HG03378 (cell line): Measurements from ENCODE around the gene CPA2.

Source experiments
- ATAC-seq: cut with Tn5 transposase; IDR thresholded peaks from one replicate; pipeline ENCODE4 v1.9.1; 2021; ENCODE audit warnings: mild to moderate bottlenecking, moderate library complexity; ENCODE audit not compliant: unreplicated experiment

The CPA2 gene

DNA sequence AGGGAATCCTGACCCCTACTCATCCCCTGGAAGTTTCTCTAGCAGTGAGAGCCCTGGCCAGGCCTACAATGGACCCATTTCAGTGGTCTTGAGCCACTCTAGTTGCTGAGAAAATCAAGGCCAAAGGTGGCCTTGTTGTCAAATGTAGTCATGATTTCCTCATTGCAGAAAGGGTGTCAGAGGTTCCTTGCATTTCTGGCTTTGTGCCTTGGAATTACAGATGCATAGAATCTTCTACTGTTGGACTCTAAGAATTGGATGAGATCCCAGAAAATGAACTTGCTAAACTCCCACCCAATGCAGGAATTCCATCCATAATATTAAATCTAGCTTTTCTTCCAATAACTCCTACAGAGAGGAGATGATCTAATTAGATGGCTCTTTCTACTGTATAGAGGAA is 12.2 kb downstream of the CPA2 start:
- no peak for ATAC-seq

DNA sequence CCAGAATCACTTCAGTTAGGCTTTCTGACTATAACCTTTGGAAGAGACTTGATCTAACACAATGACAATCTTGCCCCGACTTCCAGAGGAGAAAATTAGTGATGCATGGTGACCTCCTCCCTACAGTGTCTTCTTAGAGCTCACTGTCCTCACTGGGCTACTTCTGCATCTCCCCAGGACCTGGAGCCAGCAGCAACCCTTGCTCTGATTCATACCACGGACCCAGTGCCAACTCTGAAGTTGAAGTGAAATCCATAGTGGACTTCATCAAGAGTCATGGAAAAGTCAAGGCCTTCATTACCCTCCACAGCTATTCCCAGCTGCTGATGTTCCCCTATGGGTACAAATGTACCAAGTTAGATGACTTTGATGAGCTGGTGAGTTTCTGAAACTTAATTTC is 12.6 kb downstream of the CPA2 start:
- ATAC-seq = no peak

DNA sequence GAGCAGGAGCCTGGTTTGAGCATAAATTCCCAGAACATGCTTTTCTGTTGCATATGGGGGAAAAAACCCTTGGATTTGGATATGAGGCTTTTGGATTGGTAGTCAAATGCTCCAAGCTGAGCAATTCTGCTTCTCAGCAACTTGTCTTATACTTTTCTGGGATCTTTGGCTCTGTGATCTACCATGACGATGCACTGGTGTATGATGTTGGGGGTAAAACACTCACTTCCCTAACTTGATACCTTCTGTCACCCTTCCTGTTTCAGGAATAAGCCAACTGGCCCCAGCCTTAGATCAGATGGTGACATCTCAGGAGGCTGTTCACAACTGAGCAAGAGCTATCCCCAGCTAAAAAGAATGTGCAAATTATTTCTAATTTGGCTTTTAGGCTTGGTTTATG is 13.2 kb downstream of the CPA2 start:
- ATAC-seq = no peak

GRCh38 chr7:130281260-130281659 is 14.6 kb downstream of the CPA2 start:
- no peak for ATAC-seq

- ATAC-seq = no peak
These were observed 20.2 kb downstream of the CPA2 start for GRCh38 chr7:130286881-130287280.

- ATAC-seq = no peak
These were observed 21.5 kb downstream of the CPA2 start for GRCh38 chr7:130288168-130288567.

GRCh38 chr7:130288829-130289228 is 22.2 kb downstream of the CPA2 start:
- no peak for ATAC-seq

- no peak for ATAC-seq
These were observed 22.8 kb downstream of the CPA2 start for GRCh38 chr7:130289478-130289877.

DNA sequence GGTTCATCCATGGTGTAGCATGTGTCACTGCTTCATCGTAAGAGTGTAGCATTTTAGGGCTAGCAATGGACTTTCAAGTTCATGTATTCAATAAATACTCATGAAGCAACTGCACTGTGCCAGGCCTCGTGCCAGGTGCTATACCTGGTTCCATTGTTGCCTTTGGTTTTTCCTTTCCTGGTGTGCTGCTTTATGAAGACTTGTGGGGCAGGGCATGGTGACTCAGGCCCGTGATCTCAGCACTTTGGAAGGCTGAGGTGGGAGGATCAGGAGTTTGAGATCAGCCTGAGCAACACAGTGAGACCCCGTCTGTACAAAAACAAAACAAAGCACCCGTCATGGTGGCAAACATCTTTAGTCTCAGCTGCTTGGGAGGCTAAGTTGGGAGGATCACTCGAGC is 24.1 kb downstream of the CPA2 start:
- ATAC-seq = no peak

DNA sequence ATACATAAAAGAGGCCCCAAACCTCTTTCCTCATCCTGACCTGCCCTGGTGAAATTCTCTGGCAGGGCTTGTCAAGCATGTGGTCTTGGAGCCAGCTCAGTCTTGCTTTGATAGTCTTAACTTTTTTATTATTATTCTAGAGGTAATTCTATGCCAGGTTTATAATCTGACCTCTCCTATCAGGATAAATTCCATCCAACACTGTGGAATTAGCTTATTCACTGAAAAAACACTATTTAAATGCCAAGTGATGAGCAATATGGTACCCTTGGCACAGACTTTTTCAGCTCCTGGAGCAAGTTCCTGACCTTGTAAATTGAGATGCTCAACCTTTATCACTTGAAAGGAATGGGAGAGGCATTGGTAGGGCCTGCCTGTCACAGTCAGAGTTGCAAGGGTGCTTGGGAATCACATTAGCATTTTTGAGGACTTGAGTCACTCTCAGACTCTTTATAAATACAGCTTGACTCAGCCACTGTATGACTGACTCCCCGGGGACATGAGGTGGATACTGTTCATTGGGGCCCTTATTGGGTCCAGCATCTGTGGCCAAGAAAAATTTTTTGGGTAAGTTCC is 26.1 kb downstream of the CPA2 start, which contains the start of gene CPA4:
TSS of gene CPA4 (plus strand) at position 480 of the 576 bp plus-strand sequence. CDS start at position 500, 20 bp downstream.
- ATAC-seq = peak; percentile 47

DNA sequence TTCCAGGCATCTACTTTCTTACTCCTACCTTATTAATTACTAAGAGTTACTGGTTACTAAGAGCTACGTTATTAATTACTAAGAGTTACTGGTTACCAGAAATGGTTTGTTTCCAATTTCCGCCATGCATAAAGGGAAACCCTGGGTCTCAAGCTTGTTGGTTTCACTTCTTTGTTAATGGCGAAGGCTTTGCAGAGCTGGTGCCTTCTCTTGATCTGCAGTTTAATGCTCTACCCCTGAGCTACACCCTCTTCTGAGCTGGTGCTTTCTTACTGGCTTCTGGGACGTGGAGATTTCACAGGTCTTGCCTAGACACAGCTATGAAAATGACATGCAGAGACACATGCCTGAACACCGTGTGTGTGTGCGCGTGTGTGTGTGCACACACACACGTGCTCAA is 26.9 kb downstream of the CPA2 start:
- peak; percentile 62 for ATAC-seq

GRCh38 chr7:130294314-130294713 is 27.7 kb downstream of the CPA2 start:
- ATAC-seq = no peak

DNA sequence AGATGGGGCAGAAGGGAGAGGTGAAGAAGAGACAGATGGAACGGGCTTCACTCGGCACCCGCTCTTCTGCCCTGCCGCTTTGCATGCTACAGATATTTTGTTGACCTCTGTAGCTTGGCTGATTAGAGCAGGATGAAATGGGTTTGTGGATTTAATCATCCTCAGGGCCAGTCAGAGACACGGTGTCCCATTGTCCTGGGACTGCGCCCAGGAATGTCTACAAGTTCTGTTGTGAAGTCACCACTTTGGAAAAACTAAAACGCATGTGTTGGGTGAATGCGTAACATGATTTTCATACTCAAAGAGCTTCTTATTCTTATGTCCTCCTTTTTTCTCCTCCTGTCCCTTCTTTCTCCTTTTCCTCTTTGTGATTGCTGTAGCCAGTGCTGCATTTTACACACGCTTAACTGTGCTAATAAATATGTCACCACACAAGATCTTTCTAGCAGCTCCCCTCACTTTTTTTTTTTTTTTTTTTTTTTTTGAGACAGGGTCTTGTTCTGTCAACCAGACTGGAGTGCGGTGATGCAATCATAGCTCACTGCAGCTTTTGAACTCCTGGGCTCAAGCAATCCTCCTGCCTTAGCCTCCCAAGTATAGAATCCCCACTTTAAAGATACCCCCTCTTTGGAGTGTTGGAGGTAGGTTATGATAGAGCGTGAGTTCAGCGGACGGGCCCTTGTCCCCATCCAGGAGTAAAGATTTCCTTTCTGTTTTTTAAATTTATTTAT is 29.7 kb downstream of the CPA2 start:
- no peak for ATAC-seq

DNA sequence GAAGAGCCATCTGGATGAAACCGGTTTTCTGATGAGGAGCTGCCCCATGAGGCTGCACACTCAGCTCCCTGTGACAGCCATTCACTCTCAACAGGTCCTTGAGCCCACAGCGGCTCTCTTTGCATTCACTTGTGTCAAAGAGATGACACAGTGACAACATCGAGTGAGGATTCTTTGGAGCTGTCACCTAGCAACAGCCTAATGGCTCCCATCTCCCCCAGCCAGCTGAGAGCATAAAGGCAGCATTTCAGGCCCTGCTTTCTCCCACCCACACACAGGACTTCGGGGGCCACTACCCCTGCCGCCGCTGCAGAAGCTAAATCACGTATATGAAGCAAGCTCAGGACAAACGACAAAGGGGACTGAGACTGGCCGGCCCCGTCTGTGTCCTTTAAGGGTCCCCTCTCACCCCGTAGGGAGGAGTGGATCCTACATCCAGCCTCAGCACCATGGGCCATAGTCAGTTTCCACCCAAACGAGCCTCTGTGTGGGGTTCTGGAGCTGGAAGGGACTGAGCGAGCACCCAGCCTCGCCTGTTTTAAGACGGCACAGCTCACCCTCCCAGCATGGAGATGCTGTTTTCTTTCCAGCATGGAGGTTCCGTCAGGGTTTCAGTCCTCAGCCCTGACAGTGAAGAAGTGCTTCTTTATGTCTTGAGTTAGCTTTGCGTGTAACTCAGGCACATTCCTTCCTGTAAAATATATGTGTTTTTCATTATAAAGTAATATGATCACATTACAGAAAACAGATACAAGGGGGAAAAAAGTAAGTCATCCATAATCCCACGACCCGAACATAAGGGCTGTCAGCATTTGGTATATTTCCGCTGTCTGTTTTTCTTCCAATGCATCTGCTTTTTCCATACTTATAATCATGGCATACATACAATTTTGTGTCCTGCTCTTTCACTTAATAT is 31.2 kb downstream of the CPA2 start:
- no peak for ATAC-seq

DNA sequence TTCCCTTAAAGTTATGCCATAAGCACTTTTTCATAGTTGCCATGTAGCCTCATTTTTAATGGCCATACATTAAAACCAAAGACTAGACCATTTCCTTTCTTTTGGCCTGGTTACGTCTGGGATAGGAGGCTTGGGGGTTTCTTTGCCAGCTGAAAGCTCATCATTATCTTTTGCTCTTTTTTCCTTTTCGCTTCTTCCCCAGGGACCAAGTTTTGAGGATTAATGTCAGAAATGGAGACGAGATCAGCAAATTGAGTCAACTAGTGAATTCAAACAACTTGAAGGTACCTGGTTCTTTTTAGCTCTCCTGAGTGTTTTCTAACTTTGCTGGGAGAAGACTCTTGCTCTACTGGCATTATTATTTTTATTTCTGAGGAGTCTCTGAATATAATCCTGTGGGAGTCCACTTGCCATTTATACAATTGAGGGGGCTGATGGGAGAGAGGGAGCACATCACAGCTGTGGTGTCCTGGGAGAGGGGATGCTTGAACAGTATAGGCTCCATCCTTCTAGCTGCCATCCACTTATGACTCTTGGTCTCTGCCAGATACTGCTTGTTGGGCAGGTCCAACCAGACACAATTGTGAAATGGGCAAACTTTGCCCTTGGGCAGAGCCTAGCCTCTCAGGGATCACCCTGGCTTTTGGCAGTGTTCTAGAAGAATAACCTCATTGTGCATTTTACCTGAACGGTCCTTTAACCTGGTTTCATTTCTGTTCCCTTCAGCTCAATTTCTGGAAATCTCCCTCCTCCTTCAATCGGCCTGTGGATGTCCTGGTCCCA is 32.1 kb downstream of the CPA2 start:
- ATAC-seq = no peak

- ATAC-seq = no peak
These were observed 33.2 kb downstream of the CPA2 start for GRCh38 chr7:130299866-130300265.

DNA sequence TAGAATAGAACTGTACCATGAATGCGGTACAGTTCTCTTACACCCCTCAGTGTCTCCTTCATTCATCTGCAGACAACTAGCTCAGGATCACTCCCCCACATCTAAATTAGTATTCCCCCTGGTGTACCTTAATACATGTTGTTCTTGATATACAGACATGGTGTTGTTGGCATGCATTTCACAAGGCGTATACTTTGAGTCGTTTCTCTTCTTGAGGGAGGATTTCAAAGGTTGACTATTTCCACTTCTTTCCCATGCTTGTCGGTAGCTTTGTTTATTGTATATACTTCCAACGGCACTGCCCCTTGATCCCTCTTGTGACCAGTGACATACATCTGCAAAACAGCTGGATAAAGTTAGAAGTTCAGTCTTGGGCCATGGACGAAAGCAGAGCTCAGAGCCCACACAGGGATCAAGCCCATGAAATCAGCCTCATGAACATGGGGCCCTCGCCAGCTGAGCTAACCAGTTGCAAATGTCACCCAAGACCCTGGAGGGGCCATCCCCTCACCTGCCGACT is 34.9 kb downstream of the CPA2 start:
- ATAC-seq = no peak

DNA sequence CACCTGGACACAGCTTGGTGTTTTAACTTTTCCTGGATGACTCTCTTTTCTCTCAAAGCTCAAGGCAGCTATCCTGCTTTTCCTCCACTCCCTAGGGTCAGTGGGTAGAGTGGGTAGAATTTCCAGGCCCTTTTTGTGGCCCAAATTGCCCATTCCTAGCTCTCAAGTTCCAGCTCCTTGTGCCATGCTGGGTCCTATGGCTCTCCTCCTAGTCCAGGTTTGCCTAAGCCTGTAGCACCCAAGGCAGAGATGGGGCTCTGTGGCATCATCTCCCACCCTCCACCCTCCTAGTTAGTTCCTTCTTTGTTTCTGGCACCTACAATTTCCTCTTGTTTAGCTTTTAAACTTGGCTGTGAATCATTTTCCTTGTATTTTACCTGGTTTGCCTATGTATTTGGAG is 36.0 kb downstream of the CPA2 start:
- ATAC-seq = no peak

- no peak for ATAC-seq
These were observed 36.5 kb downstream of the CPA2 start for GRCh38 chr7:130303127-130303526.

GRCh38 chr7:130303551-130303950 is 36.9 kb downstream of the CPA2 start:
- no peak for ATAC-seq

DNA sequence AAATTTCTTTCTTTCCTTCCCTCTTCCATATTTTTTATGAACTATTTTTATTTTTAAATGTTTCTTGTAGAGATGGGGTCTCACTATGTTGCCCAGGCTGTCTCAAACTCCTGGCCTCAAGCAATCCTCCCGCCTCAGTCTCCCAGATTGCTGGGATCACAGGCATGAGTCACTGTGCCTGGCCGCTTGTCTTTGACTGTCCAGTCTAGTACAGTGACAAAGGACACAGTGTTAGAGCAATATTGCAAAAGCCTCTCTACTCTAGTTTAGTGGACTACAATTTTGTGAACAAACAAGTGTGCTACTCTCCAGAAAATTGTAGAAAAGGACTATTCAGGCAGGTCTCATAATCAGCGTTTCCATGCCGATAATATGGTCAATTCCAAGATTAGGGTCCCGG is 37.3 kb downstream of the CPA2 start:
- no peak for ATAC-seq
